T-helper 2 cell (primary cell): ENCODE measurements around the gene CCR7.

ENCODE experiments used
- DNase-seq, 5 experiments: peaks; one replicate each; pipeline versions ENCODE4 v3.0.0 to v3.0.0-alpha.2; 2012 to 2022

The CCR7 gene

GRCh38 chr17:40561871-40562611 lies 3.2 kb downstream of the CCR7 start:
- DNase-seq: peak in 4 of 5 experiments; percentile 41 to 94 (median 60)

- no peak for DNase-seq
Observed at GRCh38 chr17:40561294-40561870, 3.9 kb downstream of the CCR7 start.

- DNase-seq: peak in 4 of 5 experiments; percentile 56 to 95 (median 78)
Observed at GRCh38 chr17:40560592-40561293, 4.5 kb downstream of the CCR7 start.

- DNase-seq: peak; percentile 63 to 84 (median 74)
Observed at GRCh38 chr17:40559954-40560591, 5.2 kb downstream of the CCR7 start.

- peak in 1 of 5 experiments; percentile 1 for DNase-seq
Observed at GRCh38 chr17:40559564-40559916, 5.7 kb downstream of the CCR7 start.

GRCh38 chr17:40558890-40559563 lies 6.2 kb downstream of the CCR7 start:
- DNase-seq: peak in 1 of 5 experiments; percentile 0

- DNase-seq: no peak
Observed at GRCh38 chr17:40558300-40558889, 6.9 kb downstream of the CCR7 start.

- DNase-seq: peak in 1 of 5 experiments; percentile 44
Observed at GRCh38 chr17:40557531-40558299, 7.6 kb downstream of the CCR7 start.

GRCh38 chr17:40556884-40557414 lies 8.3 kb downstream of the CCR7 start:
- no peak for DNase-seq

GRCh38 chr17:40556198-40556661 lies 9.0 kb downstream of the CCR7 start:
- DNase-seq: no peak

- peak in 1 of 5 experiments; percentile 1 for DNase-seq
Observed at GRCh38 chr17:40555296-40556190, 9.7 kb downstream of the CCR7 start.

GRCh38 chr17:40554646-40555295 lies 10.5 kb downstream of the CCR7 start:
- peak in 1 of 5 experiments; percentile 3 for DNase-seq

- no peak for DNase-seq
Observed at GRCh38 chr17:40553694-40554534, 11.4 kb downstream of the CCR7 start.

GRCh38 chr17:40552806-40553693 lies 12.2 kb downstream of the CCR7 start:
- DNase-seq: no peak

- no peak for DNase-seq
Observed at GRCh38 chr17:40551879-40552768, 13.1 kb downstream of the CCR7 start.
